Activated naive CD4-positive, alpha-beta T cell (primary cell): Measurements from ENCODE around the gene ATRIP.

Source experiments
- DNase-seq, 4 experiments: peaks; one replicate each; lab custom pipeline; 2025; lab: John Stamatoyannopoulos, UW

ATRIP gene

GRCh38 chr3:48423883-48424695, 22.4 kb upstream of the ATRIP start:
- DNase-seq = no peak

GRCh38 chr3:48425281-48425812, 21.2 kb upstream of the ATRIP start:
- no peak for DNase-seq

- no peak for DNase-seq
These were observed 20.1 kb upstream of the ATRIP start for GRCh38 chr3:48426401-48426909.

DNA sequence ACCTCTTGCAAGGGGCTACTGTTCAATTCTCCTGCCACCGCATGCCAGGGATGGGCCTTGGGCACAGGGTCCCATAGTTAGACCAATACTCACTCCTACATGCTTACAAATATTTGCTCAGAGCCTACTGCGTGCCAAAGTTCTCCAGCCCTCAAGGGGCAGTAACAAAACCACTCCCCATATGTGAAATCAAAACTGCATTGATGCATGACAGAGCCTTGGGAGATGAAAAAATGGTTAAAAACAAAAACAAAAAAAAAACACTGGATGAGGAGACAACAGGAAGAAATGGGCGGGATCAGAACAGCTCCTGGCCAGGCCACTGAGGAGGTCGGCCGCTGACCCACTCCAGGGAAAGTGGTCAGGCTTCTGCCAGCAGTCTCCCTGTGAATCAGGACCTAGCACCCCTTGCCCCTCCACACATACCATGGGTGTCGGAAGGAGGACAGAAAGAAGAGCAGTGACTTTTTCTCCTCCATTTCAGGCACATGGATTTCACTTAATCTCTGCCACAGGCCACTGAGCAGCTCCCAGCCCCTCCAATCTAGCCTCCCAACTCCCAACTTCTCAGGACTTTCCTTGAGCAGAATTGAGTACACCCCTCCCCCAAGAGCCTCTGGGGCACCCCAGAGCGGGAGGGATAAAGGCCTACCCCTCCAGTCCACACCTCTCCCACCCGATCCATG, 19.4 kb upstream of the ATRIP start:
- no peak for DNase-seq

GRCh38 chr3:48427630-48427962, 18.9 kb upstream of the ATRIP start:
- no peak for DNase-seq

GRCh38 chr3:48428088-48428571, 18.4 kb upstream of the ATRIP start:
- DNase-seq = no peak

GRCh38 chr3:48428572-48429316, 17.8 kb upstream of the ATRIP start:
- DNase-seq = no peak

DNA sequence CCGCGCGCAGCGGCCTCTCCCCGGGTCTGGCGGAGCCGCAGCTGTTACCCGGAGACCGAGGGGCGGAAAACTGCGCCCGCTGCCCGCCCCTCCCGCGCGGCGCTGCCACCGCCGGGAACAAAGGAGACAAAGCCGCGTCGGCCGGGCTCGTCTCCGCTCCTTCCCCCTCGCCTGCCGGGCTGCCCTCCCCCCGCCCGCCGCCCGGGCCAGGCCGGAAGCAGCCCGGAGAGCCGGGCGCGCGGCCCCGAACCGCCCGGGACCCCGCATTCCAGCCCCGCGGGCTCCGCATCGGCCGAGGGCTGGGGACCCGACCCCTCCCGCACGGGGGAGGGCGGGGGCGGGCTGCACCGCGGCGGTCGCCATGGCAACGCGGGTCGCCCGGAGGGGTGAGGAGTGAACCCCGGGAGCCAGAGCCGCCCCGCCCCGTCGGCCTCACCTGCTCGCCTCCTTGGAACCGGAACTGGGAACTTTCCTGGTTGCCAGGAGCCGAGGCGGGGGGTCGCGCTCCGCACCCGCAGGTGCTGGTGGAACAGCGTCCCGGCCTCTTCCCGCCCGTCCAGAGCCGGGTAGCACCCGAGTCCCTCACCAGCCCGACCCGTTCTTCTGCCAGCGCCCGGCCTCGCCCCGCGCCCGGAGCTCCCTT, 17.1 kb upstream of the ATRIP start:
- DNase-seq = peak in 3 of 4 experiments; percentile 18 to 63 (median 23)

DNA sequence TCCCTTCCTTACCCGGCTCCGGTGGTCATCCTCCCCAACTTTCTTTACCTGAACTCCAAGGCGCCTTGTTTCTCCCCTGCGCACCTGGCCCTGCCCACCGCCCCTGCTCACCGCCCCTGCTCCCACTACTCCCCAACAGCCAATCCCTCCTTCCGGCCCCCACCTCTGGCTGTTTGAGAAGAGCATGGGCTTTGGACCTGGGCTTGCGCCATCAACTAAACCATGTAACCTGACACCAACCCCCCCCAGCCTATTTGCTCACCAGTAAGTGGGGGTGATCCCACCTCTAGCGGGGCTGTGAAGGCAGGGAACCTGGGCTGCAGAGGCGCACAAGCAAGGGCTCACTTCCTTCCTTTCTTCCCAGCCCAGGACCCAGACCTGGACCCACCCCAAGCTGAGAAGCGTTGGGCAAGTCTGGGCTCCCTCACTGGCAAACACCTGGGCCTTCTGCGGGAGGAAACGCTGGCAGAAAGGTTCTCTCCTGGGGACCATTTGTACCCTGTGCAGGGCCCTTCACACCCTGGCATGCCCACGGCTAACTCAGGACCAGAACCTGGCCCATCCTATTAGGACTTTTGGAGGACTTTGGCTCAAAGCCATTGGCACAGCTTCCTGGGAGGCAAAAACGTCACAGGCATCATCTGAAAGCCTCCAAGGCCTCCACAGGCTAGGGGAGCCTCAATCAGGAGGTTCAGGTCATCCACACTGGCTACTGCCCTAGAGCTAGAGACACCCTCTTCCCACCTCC, 16.4 kb upstream of the ATRIP start, which contains the start of gene PLXNB1:
Gene PLXNB1 (minus strand): TSS at position 127 of the 748 bp plus-strand sequence. CDS start 5,475 bp downstream, outside the sequence.
- no peak for DNase-seq

GRCh38 chr3:48430708-48431101, 15.8 kb upstream of the ATRIP start:
- DNase-seq = no peak

DNA sequence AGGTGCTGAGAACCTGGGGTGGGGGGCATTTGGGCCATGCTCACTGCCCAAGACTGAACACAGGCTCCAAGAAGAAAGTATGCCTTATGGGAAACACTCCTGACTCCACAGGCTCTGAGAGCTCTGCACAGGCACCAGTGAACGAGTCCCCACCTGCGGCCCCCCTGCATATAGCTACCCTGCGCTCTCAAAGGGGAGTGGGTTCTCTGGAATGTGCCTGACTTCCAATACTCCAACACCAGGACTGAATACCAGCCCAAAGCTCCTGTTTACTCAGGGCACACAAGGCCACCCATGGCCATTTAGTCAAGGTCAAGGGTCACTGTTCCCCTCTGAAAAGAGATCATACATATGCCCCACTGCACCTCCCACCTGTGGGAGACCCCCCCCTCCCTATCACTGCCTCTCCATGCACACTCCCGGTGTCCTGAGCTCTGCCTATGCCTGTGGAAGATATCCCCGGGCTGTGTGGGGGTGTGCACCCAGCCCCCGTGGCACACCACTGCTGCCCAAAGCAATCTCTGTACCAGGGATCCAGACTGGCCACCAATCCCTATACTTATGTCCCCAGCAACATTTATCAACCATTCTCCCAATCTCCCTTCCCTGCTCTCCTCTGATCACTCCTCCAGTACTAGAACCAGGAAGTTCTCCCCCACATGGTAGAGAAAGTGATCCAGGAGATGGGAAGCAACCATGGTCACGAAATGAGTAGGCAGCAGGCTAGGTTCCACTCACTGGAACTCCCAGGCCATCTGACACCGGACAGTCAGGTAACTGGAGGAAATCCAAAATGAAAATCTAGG, 15.1 kb upstream of the ATRIP start:
- DNase-seq = no peak

GRCh38 chr3:48432411-48433371, 13.8 kb upstream of the ATRIP start:
- DNase-seq = no peak

DNA sequence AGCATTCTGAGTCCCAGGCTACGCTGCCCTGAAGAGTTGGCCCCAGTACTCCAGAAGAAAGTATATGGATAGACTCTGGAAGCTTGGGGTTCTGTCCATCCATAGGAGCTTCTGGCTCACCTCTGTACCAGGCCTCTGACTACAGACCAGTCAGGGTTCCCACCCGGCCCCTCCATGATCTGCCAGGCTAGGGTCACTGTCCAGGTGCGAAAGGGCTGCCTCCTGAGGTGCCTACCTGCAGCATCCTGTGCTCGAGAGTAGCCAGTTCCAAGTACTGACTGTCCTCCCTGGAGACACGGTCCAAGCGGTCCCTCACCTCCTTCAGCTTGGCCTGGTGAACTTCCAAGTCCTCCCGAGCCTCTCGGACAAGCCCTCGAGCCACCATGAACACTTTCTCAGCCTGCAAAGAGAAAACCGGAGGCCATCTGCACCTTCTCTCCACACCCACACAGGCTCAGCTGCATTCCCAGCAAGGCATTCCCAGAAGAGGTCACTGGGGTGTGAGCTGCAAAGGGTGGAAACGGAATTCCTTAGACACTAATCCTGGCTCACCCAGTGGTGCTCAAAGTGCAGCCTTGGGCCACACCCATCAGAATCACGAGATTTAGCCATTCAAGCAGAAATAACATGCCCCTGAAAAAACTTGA, 12.9 kb upstream of the ATRIP start:
- no peak for DNase-seq

DNA sequence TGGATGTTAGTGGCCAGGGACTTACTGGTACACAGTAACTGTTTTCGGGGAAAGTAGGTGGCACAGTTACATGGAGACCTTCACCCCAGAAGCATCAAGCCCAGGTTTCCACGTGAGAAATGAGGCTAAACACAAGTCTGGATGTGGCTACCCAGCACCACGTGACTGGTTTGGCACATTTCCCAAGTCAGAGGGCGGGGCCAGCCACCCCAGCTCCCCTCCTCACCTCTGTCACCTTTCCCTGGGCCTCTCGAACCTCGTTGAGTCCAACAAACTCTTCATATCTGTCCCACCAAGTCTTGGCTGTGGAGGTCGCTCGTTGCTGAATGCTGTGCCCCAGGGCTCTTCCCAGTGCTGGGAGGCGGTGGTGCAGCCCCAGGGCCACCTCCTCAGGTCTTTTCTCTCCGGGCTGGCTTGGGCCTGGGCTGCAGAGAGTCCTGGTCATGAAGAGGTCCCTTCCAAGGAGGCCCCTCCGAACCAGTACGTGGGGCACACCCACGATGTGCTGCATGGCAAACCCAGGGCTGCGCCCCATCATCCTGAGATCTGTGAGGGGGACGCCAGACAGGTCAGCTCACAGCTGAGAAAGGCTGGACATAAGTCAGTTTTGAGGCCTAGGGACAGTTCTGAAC, 11.8 kb upstream of the ATRIP start:
- DNase-seq = no peak

DNA sequence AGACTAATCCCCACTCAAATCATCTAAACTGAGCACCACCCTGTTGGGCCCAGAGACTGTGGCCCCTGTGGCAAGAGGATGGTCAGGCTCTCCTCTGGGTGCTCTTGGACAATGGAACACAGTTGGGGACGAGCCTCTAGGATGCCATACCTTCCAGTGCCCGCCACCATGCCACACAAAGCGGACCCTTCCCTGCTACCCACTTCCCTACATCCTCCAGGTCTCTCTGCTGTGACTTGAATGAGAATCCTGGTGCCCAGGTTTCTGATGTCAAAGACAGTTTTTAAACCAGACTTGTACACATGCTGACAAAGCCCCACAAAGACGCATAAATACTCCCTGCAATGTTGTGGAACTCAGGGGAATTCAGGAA, 11.3 kb upstream of the ATRIP start:
- DNase-seq = no peak

- peak; percentile 47 to 79 (median 65) for DNase-seq
These were observed 10.6 kb upstream of the ATRIP start for GRCh38 chr3:48435774-48436476.

GRCh38 chr3:48436477-48436787, 10.1 kb upstream of the ATRIP start:
- DNase-seq = no peak
